Right kidney (tissue), 1 donor: ENCODE measurements around the gene THEM4.
"Not testable (repeated sequence)": the region's sequence is repeated elsewhere in the genome, so short reads cannot be mapped to it uniquely, and the experiment has no call there.

Experiments
- DNase-seq: peaks from one replicate; pipeline ENCODE4 v3.0.0-alpha.2; 2016

THEM4 gene

GRCh38 chr1:151935894-151936602 is 26.7 kb upstream of the THEM4 start:
- DNase-seq: no peak

- DNase-seq: no peak
Observed at GRCh38 chr1:151935154-151935553, 25.8 kb upstream of the THEM4 start.

GRCh38 chr1:151934048-151934493 is 24.8 kb upstream of the THEM4 start:
- no peak for DNase-seq

- DNase-seq: no peak
Observed at GRCh38 chr1:151924691-151925587, 15.6 kb upstream of the THEM4 start.

DNA sequence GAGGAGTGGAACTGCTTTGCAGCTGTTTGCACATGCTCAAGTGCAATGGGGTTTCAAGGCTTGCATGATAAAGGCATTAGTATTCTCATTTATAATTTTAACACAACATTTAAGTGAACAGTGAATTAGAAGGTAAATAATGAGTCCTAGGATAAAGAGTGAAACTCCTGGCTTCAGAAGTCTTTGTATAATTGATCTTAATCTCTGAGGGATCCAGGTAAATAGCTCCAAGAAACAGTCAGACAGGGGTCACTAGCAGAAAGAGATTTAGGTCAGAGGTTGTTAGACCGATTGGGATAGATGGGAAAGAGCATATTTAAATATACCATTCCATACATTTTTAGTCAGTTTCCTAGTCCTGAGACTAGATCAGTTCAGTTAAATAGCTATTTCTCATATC is 14.1 kb upstream of the THEM4 start:
- no peak for DNase-seq

DNA sequence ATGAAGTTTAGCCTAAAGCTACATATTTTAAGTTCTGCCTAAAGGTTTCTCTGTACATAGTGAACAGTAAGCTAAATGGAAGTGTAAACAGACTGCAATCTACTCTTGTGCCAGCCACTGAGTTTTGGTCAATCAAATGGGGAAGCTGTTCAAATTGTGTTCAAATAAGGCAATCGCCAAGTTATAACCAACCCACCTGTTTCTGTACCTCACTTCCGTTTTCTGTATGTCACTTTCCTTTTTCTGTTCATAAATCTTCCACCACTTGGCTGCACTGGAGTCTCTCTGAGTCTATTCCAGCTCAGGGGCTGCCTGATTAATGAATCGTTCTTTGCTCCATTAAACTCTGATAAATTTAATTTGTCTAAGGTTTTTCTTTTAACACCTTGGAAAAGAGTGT is 10.8 kb upstream of the THEM4 start:
- no peak for DNase-seq

DNA sequence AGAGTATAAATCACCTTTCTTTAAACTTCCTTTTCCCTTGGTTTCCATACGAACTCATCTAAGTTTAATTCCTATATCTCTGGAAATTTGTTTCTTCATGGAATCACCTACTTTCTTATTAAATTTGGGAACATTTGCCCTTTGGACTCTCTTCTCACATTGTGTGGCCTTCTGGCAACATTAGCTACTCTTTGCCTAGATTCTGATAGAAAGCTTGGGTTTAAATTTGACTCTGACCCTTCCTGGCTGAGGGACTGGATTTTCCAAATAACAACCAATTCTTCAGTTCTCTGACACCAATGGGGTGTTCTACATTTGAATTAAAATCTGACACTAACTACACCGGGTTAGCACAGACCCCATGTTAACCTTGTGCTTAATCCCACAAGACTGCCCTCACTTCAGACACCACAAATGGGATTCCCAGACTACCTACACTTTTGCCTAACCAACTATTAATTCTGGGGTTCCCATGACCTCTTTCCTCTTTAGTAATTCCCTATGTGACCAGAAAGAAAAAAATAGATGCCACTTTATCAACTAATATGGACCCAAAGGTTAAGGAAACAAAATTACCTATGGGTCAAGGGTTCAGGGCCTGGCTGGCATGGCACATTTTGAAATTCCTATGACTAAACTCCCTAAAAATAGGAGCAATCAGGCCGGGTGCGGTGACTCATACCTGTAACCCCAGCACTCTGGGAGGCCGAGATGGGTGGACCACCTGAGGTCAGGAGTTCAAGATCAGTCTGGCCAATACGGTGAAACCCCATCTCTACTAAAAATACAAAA is 9.7 kb upstream of the THEM4 start:
- DNase-seq: no peak

DNA sequence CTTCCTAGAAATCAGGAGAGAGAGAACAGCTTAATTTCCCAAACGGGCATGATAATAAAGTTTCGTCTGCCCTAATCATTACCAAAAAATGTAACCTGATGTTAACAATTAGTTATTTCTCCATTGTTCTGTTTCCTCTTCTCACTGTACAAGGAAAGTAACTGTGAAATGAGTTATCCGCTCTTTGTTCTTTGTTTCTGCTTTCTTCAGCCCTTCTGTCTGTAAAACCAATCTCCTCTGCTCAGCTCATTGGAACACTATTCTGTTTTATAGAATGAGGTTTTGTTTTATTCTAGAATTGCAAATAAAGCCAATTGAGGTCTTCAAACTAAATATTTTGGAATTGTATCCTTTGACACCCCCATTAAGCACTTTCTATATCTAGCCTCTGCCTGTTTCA is 8.8 kb upstream of the THEM4 start:
- no peak for DNase-seq

- no peak for DNase-seq
Observed at GRCh38 chr1:151916726-151917370, 7.5 kb upstream of the THEM4 start.

GRCh38 chr1:151915061-151915686 is 5.9 kb upstream of the THEM4 start:
- no peak for DNase-seq

- no peak for DNase-seq
Observed at GRCh38 chr1:151914076-151914475, 4.8 kb upstream of the THEM4 start.

DNA sequence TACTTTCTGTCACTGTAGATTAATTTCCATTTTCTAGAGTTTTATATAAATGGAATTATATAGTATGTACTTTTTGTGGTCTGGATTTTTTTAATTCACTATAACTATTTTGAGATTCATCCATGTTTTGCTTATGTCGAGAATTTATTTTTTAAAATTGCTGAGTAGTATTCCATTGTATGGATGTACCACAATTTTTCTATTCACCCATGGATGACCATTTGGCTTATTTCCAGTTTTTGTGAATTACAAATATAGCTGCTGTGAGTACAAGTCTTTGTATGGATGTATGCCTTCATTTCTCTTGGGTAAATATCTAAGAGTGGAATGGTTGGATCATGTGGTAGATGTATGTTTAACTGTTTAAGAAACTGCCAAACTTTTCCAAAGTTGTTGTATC is 3.7 kb upstream of the THEM4 start:
- DNase-seq: no peak

DNA sequence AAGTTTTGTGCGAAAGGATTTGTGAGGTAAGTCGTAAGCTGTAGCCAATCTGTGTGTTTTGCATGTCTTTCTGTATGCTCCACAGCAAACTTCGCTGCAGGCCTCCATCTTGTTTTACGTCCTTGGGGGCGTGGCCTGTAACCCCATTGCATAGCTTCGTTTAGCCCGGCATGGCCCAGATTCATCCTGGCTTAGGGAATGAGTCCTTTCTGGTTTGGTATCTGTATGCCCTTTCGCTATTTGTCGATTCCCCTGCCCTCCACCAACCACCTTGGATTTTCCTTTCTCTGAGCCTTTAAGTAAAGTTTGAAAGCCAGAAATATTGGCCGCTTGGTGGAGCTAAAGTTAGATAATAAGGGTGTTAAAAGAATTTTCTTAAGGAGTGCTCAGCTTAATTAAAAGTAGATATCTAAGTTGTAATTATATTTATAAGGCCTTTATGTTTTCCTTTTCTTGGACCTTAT is 1.1 kb downstream of the THEM4 start:
- no peak for DNase-seq

- no peak for DNase-seq
Observed at GRCh38 chr1:151907363-151908139, 1.8 kb downstream of the THEM4 start.

GRCh38 chr1:151906324-151906645 is 3.0 kb downstream of the THEM4 start:
- not testable (repeated sequence) for DNase-seq

DNA sequence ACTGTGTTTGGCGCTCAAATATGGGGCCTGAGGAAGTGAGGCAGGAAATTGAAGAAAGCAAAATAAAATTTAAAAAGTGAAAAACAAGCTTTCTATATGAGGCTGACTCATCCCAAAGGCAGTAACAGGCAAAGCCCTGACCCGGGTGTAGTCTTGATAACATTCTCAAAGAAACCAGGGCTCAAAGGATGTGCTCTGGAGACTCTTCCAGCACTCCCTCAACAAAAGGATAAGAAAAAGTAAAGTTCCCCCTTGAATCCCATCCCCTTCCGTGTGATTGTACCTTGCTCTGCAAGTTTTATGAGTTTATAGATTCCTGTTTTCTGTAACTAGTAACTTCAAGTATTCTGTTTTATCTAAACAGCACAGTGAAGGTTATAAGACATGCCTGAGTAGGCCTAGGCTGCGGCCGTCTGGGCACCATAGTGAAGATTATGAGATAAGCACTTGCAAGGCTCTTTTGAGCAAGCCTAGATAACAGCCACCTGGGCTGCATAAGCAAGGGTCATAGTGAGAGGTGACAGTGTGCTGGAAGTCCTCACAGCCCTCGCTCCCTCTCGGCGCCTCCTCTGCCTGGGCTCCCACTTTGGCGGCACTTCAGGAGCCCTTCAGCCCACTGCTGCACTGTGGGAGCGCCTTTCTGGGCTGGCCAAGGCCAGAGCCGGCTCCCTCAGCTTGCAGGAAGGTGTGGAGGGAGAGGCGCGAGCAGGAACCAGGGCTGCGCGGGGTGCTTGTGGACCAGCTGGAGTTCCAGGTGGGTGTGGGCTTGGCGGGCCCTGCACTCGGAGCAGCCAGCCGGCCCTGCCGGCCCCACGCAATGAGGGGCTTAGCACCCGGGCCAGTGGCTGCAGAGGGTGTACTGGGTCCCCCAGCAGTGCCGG is 3.6 kb downstream of the THEM4 start:
- not testable (repeated sequence) for DNase-seq

- no peak for DNase-seq
Observed at GRCh38 chr1:151905070-151905442, 4.3 kb downstream of the THEM4 start.

GRCh38 chr1:151902858-151903257 is 6.5 kb downstream of the THEM4 start:
- DNase-seq: no peak

DNA sequence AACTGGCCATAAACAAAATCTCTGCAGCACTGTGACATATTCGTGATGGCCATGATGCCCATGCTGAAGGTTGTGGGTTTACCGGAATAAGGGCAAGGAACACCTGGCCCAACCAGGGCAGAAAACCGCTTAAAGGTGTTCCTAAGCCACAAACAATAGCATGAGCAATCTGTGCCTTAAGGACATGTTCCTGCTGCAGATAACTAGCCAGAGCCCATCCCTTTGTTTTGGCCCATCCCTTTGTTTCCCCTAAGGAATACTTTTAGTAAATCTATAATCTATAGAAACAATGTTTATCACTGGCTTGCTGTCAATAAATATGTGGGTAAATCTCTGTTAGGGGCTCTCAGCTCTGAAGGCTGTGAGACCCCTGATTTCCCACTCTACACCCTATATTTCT is 8.5 kb downstream of the THEM4 start:
- not testable (repeated sequence) for DNase-seq

GRCh38 chr1:151898519-151898991 is 10.8 kb downstream of the THEM4 start:
- no peak for DNase-seq
